ENCODE data around the gene DLX2. TPM values are rescaled to one million over a fixed set of nuclear protein-coding genes. Genes with fewer than 3 reads are reported as not detected.

DLX2 gene
- total and polyA plus RNA-seq, 2 donors (not counting 3 experiments of a cell fraction or from before 2014, with no cell fraction given): not detected

GRCh38 chr2:172097557-172098131, 5.1 kb downstream of the DLX2 start:
- no peak overlapping the region for H3K9ac ChIP-seq (replicated peaks; ENCODE audit: extremely low read depth, insufficient read depth, low read length)
- H3K9me3 ChIP-seq (replicated peaks; ENCODE audit: control insufficient read depth, insufficient read depth, low read length): no peaks in the 10 kb centered on the region
- peaks cover 51 to 84% of the 10 kb centered on the region in 2 experiments for H3K27me3 ChIP-seq (ENCODE audit: control insufficient read depth in 2 of 2, insufficient read depth in 2 of 2, low read length in 2 of 2)
- H3K36me3 ChIP-seq (ENCODE audit: control insufficient read depth in 2 of 2, extremely low read depth in 1 of 2, insufficient read depth in 2 of 2, low read length in 2 of 2): no peaks in the 10 kb centered on the region
- DNase-seq (ENCODE audit: low read depth, low spot score) (no peak), FAIRE-seq (no peak)
- ChIA-PET CTCF (interaction anchor here (1.6 kb wide), 1 partner anchor 395 kb away, joined by 5 read pairs; no protein-coding TSS in a partner anchor), POLR2A (no interaction called here)
- H3K4me1 ChIP-seq (ENCODE audit: control insufficient read depth, extremely low read depth, insufficient read depth, low read length): peaks cover 39% of the 10 kb centered on the region
- no peak overlapping the region for H3K4me3 ChIP-seq (replicated peaks in 1 of 3; ENCODE audit: insufficient read depth in 1 of 3, low read depth in 1 of 3, low read length in 3 of 3)
- TF ChIP-seq GATA2 (IDR thresholded peaks at IDR 0.05; ENCODE audit: insufficient read depth, insufficient read length, low read depth, low read length) (no peak), CTCF (IDR thresholded peaks at IDR 0.05; ENCODE audit: extremely low read depth in 1 of 2, insufficient read depth in 1 of 2, low read depth in 1 of 2, low read length in 2 of 2) (no peak), JUN (IDR thresholded peaks at IDR 0.05; ENCODE audit: borderline replicate concordance, insufficient read depth, insufficient read length, low read depth) (no peak), MYC (IDR thresholded peaks at IDR 0.05; ENCODE audit: low read depth, low read length) (no peak), FOS (IDR thresholded peaks at IDR 0.05; ENCODE audit: borderline replicate concordance, insufficient read depth, low read length) (no peak), MAX (IDR thresholded peaks at IDR 0.05; ENCODE audit: insufficient read depth, insufficient read length) (no peak), POLR2AphosphoS5 (IDR thresholded peaks at IDR 0.05; ENCODE audit: insufficient read depth, low read depth, low read length) (no peak), EZH2 (IDR thresholded peaks at IDR 0.05; ENCODE audit: borderline replicate concordance, low read depth, low read length, severe bottlenecking) (no peak), POLR2A (IDR thresholded peaks at IDR 0.05; ENCODE audit: low read depth, low read length) (no peak)
- no peak overlapping the region for H3K27ac ChIP-seq (ENCODE audit: insufficient read depth, low read depth, low read length)
- H2AFZ ChIP-seq (ENCODE audit: low read depth, low read length): no peak overlapping the region
- intact Hi-C loops (cut with micrococcal nuclease): no loop called here
- H3K79me2 ChIP-seq (ENCODE audit: control insufficient read depth, insufficient read depth, low read length): no peaks in the 10 kb centered on the region
- dilution Hi-C loops (cut with MboI; ENCODE audit: extremely low pct_ligation_motif_present, low sequenced_read_pairs): no loop called here
- H4K20me1 ChIP-seq (replicated peaks; ENCODE audit: control insufficient read depth, extremely low read depth, insufficient read depth, low read length): no peaks in the 10 kb centered on the region
- BruUV-seq (replicated peaks): no TSS peak
- no peaks in the 10 kb centered on the region for H3K9me1 ChIP-seq (replicated peaks; ENCODE audit: control insufficient read depth, extremely low read depth, insufficient read depth, low read length)
- no peak overlapping the region for H3K4me2 ChIP-seq (ENCODE audit: insufficient read depth, low read length)
